Endothelial cell of umbilical vein (primary cell): ENCODE measurements around the gene PYROXD2. TPM values are rescaled to one million over a fixed set of nuclear protein-coding genes. Genes with fewer than 3 reads are reported as not detected.

ENCODE experiments used
- BruUV-seq: library from RNA; stranded (reverse); fragments of 400-500 nt; replicated peaks from 2 replicates; lab custom pipeline; 2021; lab: Mats Ljungman, UMichigan
- CTCF ChIA-PET: fragments of 300-600, 350-600 bp; sonication (Branson Sonifier 250); formaldehyde crosslinking; loops from one replicate; lab custom pipeline; 2021; ENCODE audit warnings: antibody characterized with exemption, inconsistent platforms; lab: Charles Lee
- POLR2A ChIA-PET: fragments of 300-600, 350-600 bp; sonication (Branson Sonifier 250); formaldehyde crosslinking; loops from one replicate; lab custom pipeline; 2021; ENCODE audit warnings: antibody characterized with exemption, inconsistent platforms; lab: Charles Lee
- DNase-seq: peaks from one replicate; pipeline ENCODE4 v3.0.0-alpha.2; 2011; ENCODE audit warnings: low read depth, low spot score
- FAIRE-seq: peaks from 2 replicates; lab custom pipeline; 2011; peaks lifted over from hg19 to GRCh38; lab: Jason Lieb, UNC
- H2AFZ ChIP-seq: 2 replicates; pipeline ENCODE4 v1.6.0; 2012; ENCODE audit warnings: low read depth, low read length, control low read depth, inconsistent platforms
- H3K27ac ChIP-seq: 2 replicates; pipeline ENCODE4 v1.5.1; 2011; ENCODE audit warnings: low read depth, mild to moderate bottlenecking, control low read depth, low read length, moderate library complexity; ENCODE audit not compliant: insufficient read depth
- H3K27me3 ChIP-seq, 2 experiments: 2 replicates each; pipeline versions ENCODE4 v1.6.0 to v1.6.1; 2011; ENCODE audit warnings: low read length in 2 of 2, mixed read lengths in 1 of 2; ENCODE audit not compliant: control insufficient read depth in 2 of 2, insufficient read depth in 2 of 2
- H3K36me3 ChIP-seq, 2 experiments: 2 replicates in 1 of 2; 3 replicates in 1 of 2; pipeline ENCODE4 v1.5.1; 2011; ENCODE audit warnings: low read length in 2 of 2, mild to moderate bottlenecking in 1 of 2, moderate library complexity in 1 of 2; ENCODE audit not compliant: control insufficient read depth in 2 of 2, insufficient read depth in 2 of 2; ENCODE audit errors: extremely low read depth in 1 of 2
- H3K4me1 ChIP-seq: 3 replicates; pipeline ENCODE4 v1.5.1; 2011; ENCODE audit warnings: mild to moderate bottlenecking, low read length; ENCODE audit not compliant: control insufficient read depth, insufficient read depth; ENCODE audit errors: extremely low read depth
- H3K4me2 ChIP-seq: 2 replicates; pipeline ENCODE4 v1.6.1; 2011; ENCODE audit warnings: low read length, control low read depth, mixed read lengths; ENCODE audit not compliant: insufficient read depth
- H3K4me3 ChIP-seq, 3 experiments: fragments of 200-600 bp in 1 of 3; sonication (generic), shearing (Covaris generic) in 1 of 3; replicated peaks in 1 of 3; 2 replicates each; pipeline ENCODE4 v1.5.1; 2011 to 2016; ENCODE audit warnings: control low read depth in 3 of 3, low read length in 3 of 3, mild to moderate bottlenecking in 2 of 3, inconsistent platforms in 1 of 3, low read depth in 1 of 3, moderate library complexity in 1 of 3; ENCODE audit not compliant: insufficient read depth in 1 of 3
- H3K79me2 ChIP-seq: 2 replicates; pipeline ENCODE4 v1.6.0; 2012; ENCODE audit warnings: low read length, inconsistent platforms; ENCODE audit not compliant: control insufficient read depth, insufficient read depth
- H3K9ac ChIP-seq: replicated peaks from 2 replicates; pipeline ENCODE3; 2011; ENCODE audit warnings: low read length, control low read depth; ENCODE audit not compliant: insufficient read depth; ENCODE audit errors: extremely low read depth
- H3K9me1 ChIP-seq: replicated peaks from 3 replicates; pipeline ENCODE4 v1.6.0; 2011; ENCODE audit warnings: mild to moderate bottlenecking, low read length; ENCODE audit not compliant: control insufficient read depth, insufficient read depth; ENCODE audit errors: extremely low read depth
- H3K9me3 ChIP-seq: replicated peaks from 2 replicates; pipeline ENCODE4 v1.5.1; 2012; ENCODE audit warnings: low read length, inconsistent platforms; ENCODE audit not compliant: control insufficient read depth, insufficient read depth
- H4K20me1 ChIP-seq: replicated peaks from 2 replicates; pipeline ENCODE3; 2011; ENCODE audit warnings: mild to moderate bottlenecking, low read length; ENCODE audit not compliant: control insufficient read depth, insufficient read depth; ENCODE audit errors: extremely low read depth
- CTCF ChIP-seq, 2 donors: IDR thresholded peaks; 1 replicate in 1 of 2; 2 replicates in 1 of 2; pipeline ENCODE4 v1.5.1; 2011; ENCODE audit warnings: low read length in 2 of 2, mild to moderate bottlenecking in 2 of 2, moderate library complexity in 2 of 2, control low read depth in 1 of 2, inconsistent platforms in 1 of 2, low read depth in 1 of 2; ENCODE audit not compliant: insufficient read depth in 1 of 2; ENCODE audit errors: extremely low read depth in 1 of 2
- EZH2 ChIP-seq: IDR thresholded peaks from 2 replicates; pipeline ENCODE4 v1.6.1; 2012; ENCODE audit warnings: borderline replicate concordance, low read depth, mild to moderate bottlenecking, moderate library complexity, low read length, inconsistent platforms; ENCODE audit not compliant: severe bottlenecking
- FOS ChIP-seq: IDR thresholded peaks from 2 replicates; pipeline ENCODE4 v1.6.1; 2011; ENCODE audit warnings: mild to moderate bottlenecking, low read length, moderate library complexity, borderline replicate concordance; ENCODE audit not compliant: insufficient read depth
- GATA2 ChIP-seq: IDR thresholded peaks from 2 replicates; pipeline ENCODE4 v1.7.0; 2011; ENCODE audit warnings: low read depth, mild to moderate bottlenecking, moderate library complexity, mixed read lengths, low read length; ENCODE audit not compliant: insufficient read length, insufficient read depth
- JUN ChIP-seq: IDR thresholded peaks from 2 replicates; pipeline ENCODE4 v1.6.1; 2011; ENCODE audit warnings: borderline replicate concordance, low read depth; ENCODE audit not compliant: insufficient read length, insufficient read depth
- MAX ChIP-seq: IDR thresholded peaks from 2 replicates; pipeline ENCODE4 v1.6.1; 2011; ENCODE audit not compliant: insufficient read depth, insufficient read length
- MYC ChIP-seq: IDR thresholded peaks from one replicate; pipeline ENCODE4 v1.6.1; 2011; ENCODE audit warnings: mild to moderate bottlenecking, low read depth, low read length
- POLR2A ChIP-seq: IDR thresholded peaks from 2 replicates; pipeline ENCODE4 v1.6.1; 2012; ENCODE audit warnings: low read depth, mild to moderate bottlenecking, control low read depth, low read length
- POLR2AphosphoS5 ChIP-seq: IDR thresholded peaks from 2 replicates; pipeline ENCODE4 v1.6.1; 2012; ENCODE audit warnings: low read depth, mild to moderate bottlenecking, control low read depth, low read length, moderate library complexity; ENCODE audit not compliant: insufficient read depth
- dilution Hi-C: fragments of 300-500 bp; cut with MboI; formaldehyde crosslinking; loops from one replicate; pipeline ENCODE4 v1.15.0; 2019; ENCODE audit warnings: low sequenced_read_pairs; ENCODE audit not compliant: extremely low pct_ligation_motif_present
- intact Hi-C: fragments of 100-400 bp; cut with micrococcal nuclease; formaldehyde crosslinking; loops from one replicate; pipeline ENCODE4 v1.10.0; 2022
- polyA plus RNA-seq, 4 experiments: library from polyadenylated mRNA; depleted of rRNA in 3 of 4; stranded (reverse) in 3 of 4; unstranded in 1 of 4; fragments of >200 nt; gene quantifications; 2 replicates each; pipeline versions ENCODE4 v1.2.1 to v1.2.3, GENCODE V29; 2011 to 2012; ENCODE audit warnings: missing spikeins in 1 of 4
- total RNA-seq: library from RNA; stranded (reverse); gene quantifications from 2 replicates; pipeline ENCODE4 v1.2.3, GENCODE V29; 2021

PYROXD2 gene
- total and polyA plus RNA-seq, 2 donors (not counting 3 experiments of a cell fraction or from before 2014, with no cell fraction given), result 7.0 to 13.7 TPM

DNA sequence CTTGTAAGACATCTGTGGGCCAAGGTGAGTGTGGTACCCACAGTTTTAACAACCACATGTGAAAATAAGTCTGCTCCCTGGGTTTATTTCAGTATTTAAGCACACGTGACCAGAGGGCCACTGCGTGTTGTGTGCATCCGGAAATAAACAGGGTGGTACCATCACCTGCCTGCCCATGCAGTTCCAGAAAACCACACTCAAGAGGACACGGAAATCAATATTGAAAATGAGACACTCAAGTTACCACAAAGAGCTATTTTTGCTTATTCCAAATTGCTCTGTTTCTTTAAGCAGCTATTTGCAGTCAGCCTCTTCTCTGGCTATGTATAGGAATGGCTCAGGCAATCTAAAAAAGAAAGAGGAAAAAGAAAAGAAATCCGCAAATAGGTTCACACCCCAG lies 75.2 kb downstream of the PYROXD2 start:
- dilution Hi-C loops, result no loop called here
- no peaks in the 10 kb centered on the region for H4K20me1 ChIP-seq
- no peak overlapping the region for H3K4me3 ChIP-seq
- H2AFZ ChIP-seq, result no peak overlapping the region
- intact Hi-C loops, result no loop called here
- no peaks in the 10 kb centered on the region for H3K9me3 ChIP-seq
- peaks cover 5 to 9% of the 10 kb centered on the region in 2 experiments for H3K27me3 ChIP-seq
- no TSS peak for BruUV-seq
- FAIRE-seq (no peak), DNase-seq (no peak)
- H3K4me1 ChIP-seq, result peaks cover 7% of the 10 kb centered on the region
- no peak overlapping the region for H3K9ac ChIP-seq
- H3K4me2 ChIP-seq, result no peak overlapping the region
- no peaks in the 10 kb centered on the region for H3K9me1 ChIP-seq
- H3K79me2 ChIP-seq, result no peaks in the 10 kb centered on the region
- ChIA-PET CTCF (interaction anchor here (1.0 to 1.7 kb wide), 3 partner anchors 8 to 299 kb away, joined by 3 to 8 read pairs (median 6); no protein-coding TSS in a partner anchor), POLR2A (no interaction called here)
- H3K36me3 ChIP-seq, result no peaks in the 10 kb centered on the region
- no peak for TF ChIP-seq POLR2AphosphoS5
- no peak for TF ChIP-seq CTCF (IDR thresholded peaks at IDR 0.05; ENCODE audit: extremely low read depth in 1 of 2, insufficient read depth in 1 of 2, low read depth in 1 of 2, low read length in 2 of 2)
- no peak for TF ChIP-seq POLR2A
- no peak for TF ChIP-seq FOS
- no peak overlapping the region for H3K27ac ChIP-seq

GRCh38 chr10:98338896-98339295 lies 76.1 kb downstream of the PYROXD2 start:
- no peaks in the 10 kb centered on the region for H3K36me3 ChIP-seq
- H3K27me3 ChIP-seq, result peaks cover 5 to 9% of the 10 kb centered on the region in 2 experiments
- ChIA-PET CTCF (interaction anchor here (0.7 to 1.7 kb wide), 4 partner anchors 12 to 169 kb away, joined by 3 to 4 read pairs (median 4); no protein-coding TSS in a partner anchor), POLR2A (no interaction called here)
- FAIRE-seq, result no peak
- H3K4me1 ChIP-seq, result no peaks in the 10 kb centered on the region
- intact Hi-C loops (no loop called here), dilution Hi-C loops (no loop called here)
- no peak for DNase-seq
- no peak overlapping the region for H3K4me3 ChIP-seq
- no peaks in the 10 kb centered on the region for H4K20me1 ChIP-seq
- H2AFZ ChIP-seq, result no peak overlapping the region
- no peak overlapping the region for H3K27ac ChIP-seq
- TF ChIP-seq JUN (no peak), EZH2 (no peak), FOS (no peak), POLR2A (no peak), MAX (no peak), MYC (no peak), GATA2 (no peak), POLR2AphosphoS5 (no peak), CTCF (IDR thresholded peaks at IDR 0.05; ENCODE audit: extremely low read depth in 1 of 2, insufficient read depth in 1 of 2, low read depth in 1 of 2, low read length in 2 of 2) (no peak)
- H3K9ac ChIP-seq, result no peak overlapping the region
- no peaks in the 10 kb centered on the region for H3K9me1 ChIP-seq
- no peaks in the 10 kb centered on the region for H3K9me3 ChIP-seq
- BruUV-seq, result no TSS peak
- H3K79me2 ChIP-seq, result no peaks in the 10 kb centered on the region
- no peak overlapping the region for H3K4me2 ChIP-seq
